PC-9 (cell line): Measurements from ENCODE around the gene LIMS2. TPM values are rescaled to one million over a fixed set of nuclear protein-coding genes. Genes with fewer than 3 reads are reported as not detected.

ENCODE experiments used
- BruUV-seq: library from RNA; stranded (reverse); fragments of 400-500 nt; replicated peaks from 2 replicates; lab custom pipeline; 2021; lab: Mats Ljungman, UMichigan
- CTCF ChIA-PET: fragments of 300-600 bp; sonication (Branson Sonifier 250); formaldehyde crosslinking; loops from one replicate; lab custom pipeline; 2022; ENCODE audit warnings: antibody characterized with exemption; lab: Charles Lee
- POLR2A ChIA-PET: fragments of 300-600 bp; sonication (Branson Sonifier 250); formaldehyde crosslinking; loops from one replicate; lab custom pipeline; 2022; ENCODE audit warnings: antibody characterized with exemption; ENCODE audit not compliant: unreplicated experiment; lab: Charles Lee
- DNase-seq, 2 experiments: peaks; one replicate each; pipeline versions ENCODE4 v3.0.0 to v3.0.0-alpha.2; 2015 to 2022; ENCODE audit warnings: mixed read lengths in 1 of 2
- H2AFZ ChIP-seq: fragments of 200-600 bp; sonication (generic); 2 replicates; pipeline ENCODE4 v1.8.1; 2017; ENCODE audit warnings: antibody characterized with exemption
- H3F3A ChIP-seq: fragments of 200-600 bp; sonication (generic); 2 replicates; pipeline ENCODE4 v1.8.1; 2017; ENCODE audit warnings: antibody characterized with exemption, mild to moderate bottlenecking, low read depth; ENCODE audit not compliant: insufficient read depth
- H3K27ac ChIP-seq: fragments of 200-600 bp; sonication (generic); 2 replicates; pipeline ENCODE4 v1.6.1; 2016; ENCODE audit warnings: mixed run types
- H3K27me3 ChIP-seq: fragments of 200-600 bp; sonication (generic); 2 replicates; pipeline ENCODE4 v1.6.1; 2016; ENCODE audit warnings: low read depth, mixed run types; ENCODE audit not compliant: insufficient read depth
- H3K36me3 ChIP-seq: fragments of 200-600 bp; sonication (generic); 2 replicates; pipeline ENCODE4 v1.6.1; 2016; ENCODE audit warnings: low read depth, mixed run types
- H3K4me1 ChIP-seq: fragments of 200-600 bp; sonication (generic); replicated peaks from 2 replicates; pipeline ENCODE4 v1.6.1; 2016; ENCODE audit warnings: mixed run types; ENCODE audit not compliant: insufficient read depth
- H3K4me2 ChIP-seq: fragments of 200-600 bp; sonication (generic); 2 replicates; pipeline ENCODE4 v1.6.1; 2017; ENCODE audit warnings: mixed run types
- H3K4me3 ChIP-seq: fragments of 200-600 bp; sonication (generic); 2 replicates; pipeline ENCODE4 v1.6.1; 2016; ENCODE audit warnings: mixed run types
- H3K79me2 ChIP-seq: fragments of 200-600 bp; sonication (generic); 2 replicates; pipeline ENCODE4 v1.6.1; 2017; ENCODE audit warnings: low read depth, mixed run types
- H3K9me2 ChIP-seq: fragments of 200-600 bp; sonication (generic); 2 replicates; pipeline ENCODE4 v1.8.1; 2017; ENCODE audit warnings: mild to moderate bottlenecking; ENCODE audit not compliant: insufficient read depth
- H3K9me3 ChIP-seq: fragments of 200-600 bp; sonication (generic); 2 replicates; pipeline ENCODE4 v1.8.1; 2016; ENCODE audit warnings: low read depth; ENCODE audit not compliant: insufficient read depth
- H4K20me1 ChIP-seq: fragments of 200-600 bp; sonication (generic); 2 replicates; pipeline ENCODE4 v1.8.1; 2017; ENCODE audit not compliant: insufficient read depth
- CTCF ChIP-seq: fragments of 200-600 bp; sonication (generic); conservative IDR thresholded peaks from 2 replicates; pipeline ENCODE4 v1.6.1; 2017; ENCODE audit warnings: mixed run types, antibody characterized with exemption, mild to moderate bottlenecking, moderate library complexity
- EZH2 ChIP-seq: fragments of 200-600 bp; sonication (generic); IDR thresholded peaks from 2 replicates; pipeline ENCODE4 v1.8.0; 2017; ENCODE audit warnings: antibody characterized with exemption, low read depth
- intact Hi-C: fragments of 100-400 bp; cut with micrococcal nuclease; formaldehyde crosslinking; loops from one replicate; pipeline ENCODE4 v1.10.0; 2022; ENCODE audit not compliant: unreplicated experiment
- total RNA-seq: library from RNA; stranded (reverse); gene quantifications from 2 replicates; pipeline ENCODE4 v1.2.3, GENCODE V29; 2021

The LIMS2 gene
- total RNA-seq, 1 experiment from 2014 or later, result 1.4 TPM

GRCh38 chr2:127643439-127644065, 31.8 kb downstream of the LIMS2 start:
- Histone ChIP-seq H3K4me2 (no peak overlapping the region), H3K27me3 (no peaks in the 10 kb centered on the region), H3K27ac (no peak overlapping the region), H3K9me3 (no peaks in the 10 kb centered on the region), H3K9me2 (no peaks in the 10 kb centered on the region), H3K79me2 (no peaks in the 10 kb centered on the region), H4K20me1 (no peaks in the 10 kb centered on the region), H2AFZ (no peak overlapping the region), H3K4me3 (no peak overlapping the region), H3K36me3 (no peaks in the 10 kb centered on the region), H3K4me1 (peaks cover 4% of the 10 kb centered on the region), H3F3A (no peaks in the 10 kb centered on the region)
- no TSS peak for BruUV-seq
- TF ChIP-seq EZH2 (no peak), CTCF (no peak)
- DNase-seq, result no peak
- intact Hi-C loops, result loop anchor here (10.0 kb wide), 1 partner anchor 319 kb away; no protein-coding TSS in a partner anchor
- POLR2A ChIA-PET, result no interaction called here
- CTCF ChIA-PET, result interaction anchor here (0.6 kb wide), 1 partner anchor 166 kb away, joined by 7 read pairs; no protein-coding TSS in a partner anchor

GRCh38 chr2:127642706-127643438, 32.5 kb downstream of the LIMS2 start:
- CTCF ChIA-PET, result no interaction called here

More at GRCh38 chr2:127642706-127643438, 32.5 kb downstream of the LIMS2 start:
- TF ChIP-seq EZH2 (no peak), CTCF (no peak)
- H4K20me1 ChIP-seq, result no peaks in the 10 kb centered on the region
- POLR2A ChIA-PET, result no interaction called here
- no peaks in the 10 kb centered on the region for H3K79me2 ChIP-seq
- intact Hi-C loops, result loop anchor here (10.0 kb wide), 1 partner anchor 318 kb away; no protein-coding TSS in a partner anchor
- H3K4me3 ChIP-seq, result no peak overlapping the region
- no peak overlapping the region for H3K27ac ChIP-seq
- no peak overlapping the region for H3K4me2 ChIP-seq
- H3K4me1 ChIP-seq, result peaks cover 11% of the 10 kb centered on the region
- no peak overlapping the region for H2AFZ ChIP-seq
- no TSS peak for BruUV-seq
- H3K9me3 ChIP-seq, result no peaks in the 10 kb centered on the region
- no peaks in the 10 kb centered on the region for H3K36me3 ChIP-seq
- DNase-seq, result no peak
- H3K27me3 ChIP-seq, result no peaks in the 10 kb centered on the region
- 0 out of 2 replicates have a peak, but pooled peaks cover 6% of the 10 kb centered on the region for H3F3A ChIP-seq
- no peaks in the 10 kb centered on the region for H3K9me2 ChIP-seq
